Measurements from ENCODE around the gene DIP2C.

The DIP2C gene

GRCh38 chr10:391305-391704 is 298.2 kb downstream of the DIP2C start:
- DNase-seq (ENCODE audit: low read depth in 3 of 3), result no peak

- no peak for DNase-seq (ENCODE audit: low read depth in 3 of 3)
Measured at GRCh38 chr10:390449-391100, 298.9 kb downstream of the DIP2C start.

GRCh38 chr10:389836-390448 is 299.5 kb downstream of the DIP2C start:
- DNase-seq (ENCODE audit: low read depth in 3 of 3), result no peak

- DNase-seq (ENCODE audit: low read depth in 3 of 3), result no peak
Measured at GRCh38 chr10:389261-389790, 300.1 kb downstream of the DIP2C start.

- DNase-seq (ENCODE audit: low read depth in 3 of 3), result no peak
Measured at GRCh38 chr10:388661-389045, 300.8 kb downstream of the DIP2C start.

- DNase-seq (ENCODE audit: low read depth in 3 of 3), result no peak
Measured at GRCh38 chr10:387909-388660, 301.4 kb downstream of the DIP2C start.

GRCh38 chr10:387593-387891 is 301.9 kb downstream of the DIP2C start:
- no peak for DNase-seq (ENCODE audit: low read depth in 3 of 3)

GRCh38 chr10:386771-387592 is 302.5 kb downstream of the DIP2C start:
- DNase-seq (ENCODE audit: low read depth in 3 of 3), result no peak

GRCh38 chr10:385571-386300 is 303.7 kb downstream of the DIP2C start:
- no peak for DNase-seq (ENCODE audit: low read depth in 3 of 3)

GRCh38 chr10:384538-385305 is 304.7 kb downstream of the DIP2C start:
- no peak for DNase-seq (ENCODE audit: low read depth in 3 of 3)

- DNase-seq (ENCODE audit: low read depth in 3 of 3), result no peak
Measured at GRCh38 chr10:383519-383918, 305.9 kb downstream of the DIP2C start.

- no peak for DNase-seq (ENCODE audit: low read depth in 3 of 3)
Measured at GRCh38 chr10:381805-382204, 307.7 kb downstream of the DIP2C start.

- DNase-seq (ENCODE audit: low read depth in 3 of 3), result no peak
Measured at GRCh38 chr10:381346-381745, 308.1 kb downstream of the DIP2C start.

- DNase-seq (ENCODE audit: low read depth in 3 of 3), result no peak
Measured at GRCh38 chr10:380313-380940, 309.0 kb downstream of the DIP2C start.

- DNase-seq (ENCODE audit: low read depth in 3 of 3), result no peak
Measured at GRCh38 chr10:378930-379704, 310.4 kb downstream of the DIP2C start.

GRCh38 chr10:378230-378929 is 311.1 kb downstream of the DIP2C start:
- DNase-seq (ENCODE audit: low read depth in 3 of 3), result no peak

- no peak for DNase-seq (ENCODE audit: low read depth in 3 of 3)
Measured at GRCh38 chr10:377228-377627, 312.2 kb downstream of the DIP2C start.

- no peak for DNase-seq (ENCODE audit: low read depth in 3 of 3)
Measured at GRCh38 chr10:375815-376505, 313.5 kb downstream of the DIP2C start.
